ENCODE results near the gene SSR2. TPM values are rescaled to one million over a fixed set of nuclear protein-coding genes. Genes with fewer than 3 reads are reported as not detected.
A peak's percentile ranks its signal among the peaks of the same experiment; 100 is the strongest.

The SSR2 gene
- total and polyA plus RNA-seq, 2 experiments from 2014 or later = 136 to 291 TPM

- peaks cover 22% of the 10 kb centered on the region for H3K36me3 Mint-ChIP-seq (ENCODE audit: low read depth)
- no peak for DNase-seq (ENCODE audit: low spot score)
- Histone ChIP-seq H3K36me3 (ENCODE audit: insufficient read depth) (no peaks in the 10 kb centered on the region), H3K9me2 (ENCODE audit: insufficient read depth) (no peaks in the 10 kb centered on the region), H3K4me3 (peak overlapping the region; percentile 59), H3K27me3 (ENCODE audit: insufficient read depth) (peaks cover 7% of the 10 kb centered on the region; the same call in 1 of the 2 replicates), H3K4me2 (peak overlapping the region; percentile 85), H3K79me2 (replicated peaks; ENCODE audit: insufficient read depth) (0 out of 2 replicates have a peak, but pooled peaks cover 4% of the 10 kb centered on the region), H4K20me1 (replicated peaks; ENCODE audit: insufficient read depth) (peaks cover 11% of the 10 kb centered on the region), H3F3A (replicated peaks; ENCODE audit: low read depth) (peaks cover 28% of the 10 kb centered on the region; the same call in 1 of the 2 replicates), H3K4me1 (ENCODE audit: insufficient read depth) (peaks cover 20% of the 10 kb centered on the region), H3K27ac (ENCODE audit: low read depth) (no peak overlapping the region), H2AFZ (no peak overlapping the region)
- TF ChIP-seq REST (IDR thresholded peaks at IDR 0.05; ENCODE audit: unreplicated experiment) = no peak
- no peak for TF ChIP-seq POLR2AphosphoS5 (IDR thresholded peaks at IDR 0.05; ENCODE audit: low read depth)
- TF ChIP-seq NANOG (IDR thresholded peaks at IDR 0.05; ENCODE audit: borderline replicate concordance) = no peak
- TF ChIP-seq ZNF462 (CRISPR knock-in tag; IDR thresholded peaks at IDR 0.05) = no peak
- TF ChIP-seq STAT1 (IDR thresholded peaks at IDR 0.05; ENCODE audit: unreplicated experiment) = no peak
- no peak for TF ChIP-seq JUNB (IDR thresholded peaks at IDR 0.05; ENCODE audit: unreplicated experiment)
- no peak for TF ChIP-seq EZH2phosphoT487 (IDR thresholded peaks at IDR 0.05; ENCODE audit: unreplicated experiment)
- no peak for TF ChIP-seq EZH2 (IDR thresholded peaks at IDR 0.05; ENCODE audit: low read depth, unreplicated experiment)
- no peak for TF ChIP-seq ZNF114 (CRISPR knock-in tag; IDR thresholded peaks at IDR 0.05)
- TF ChIP-seq ETS1 (IDR thresholded peaks at IDR 0.05) = no peak
- TF ChIP-seq CTCF (conservative IDR thresholded peaks at IDR 0.05; ENCODE audit: low read depth in 2 of 2) = no peak
- no peak for TF ChIP-seq ZNF331 (CRISPR knock-in tag; IDR thresholded peaks at IDR 0.05; ENCODE audit: low read depth)
- TF ChIP-seq CREB1 (CRISPR knock-in tag; IDR thresholded peaks at IDR 0.05; ENCODE audit: low read depth) = no peak
- no peaks in the 10 kb centered on the region for H3K9me3 Mint-ChIP-seq
- H3K27me3 Mint-ChIP-seq (ENCODE audit: insufficient read depth, low read depth, poor library complexity) = peaks cover 14% of the 10 kb centered on the region
- peaks cover 46% of the 10 kb centered on the region for H3K4me1 Mint-ChIP-seq
- no peak for ATAC-seq
- peak overlapping the region; percentile 88 for H3K4me3 Mint-ChIP-seq
- no peak overlapping the region for H3K27ac Mint-ChIP-seq
Measured at GRCh38 chr1:156062189-156062588, 41.4 kb upstream of the SSR2 start.
